GM23248 (cell line): ENCODE data around the gene URAD.

Experiments
- EZH2 ChIP-seq: fragments of 200-600 bp; sonication (generic); IDR thresholded peaks from 2 replicates; pipeline ENCODE4 v1.6.1; 2018; ENCODE audit warnings: antibody characterized with exemption, mild to moderate bottlenecking; ENCODE audit not compliant: insufficient read depth, poor library complexity, severe bottlenecking
- EZH2phosphoT487 ChIP-seq: fragments of 200-600 bp; sonication (generic); IDR thresholded peaks from 2 replicates; pipeline ENCODE4 v1.6.1; 2018; ENCODE audit warnings: antibody characterized with exemption, moderate library complexity, mild to moderate bottlenecking, low read depth; ENCODE audit not compliant: insufficient read depth

DNA sequence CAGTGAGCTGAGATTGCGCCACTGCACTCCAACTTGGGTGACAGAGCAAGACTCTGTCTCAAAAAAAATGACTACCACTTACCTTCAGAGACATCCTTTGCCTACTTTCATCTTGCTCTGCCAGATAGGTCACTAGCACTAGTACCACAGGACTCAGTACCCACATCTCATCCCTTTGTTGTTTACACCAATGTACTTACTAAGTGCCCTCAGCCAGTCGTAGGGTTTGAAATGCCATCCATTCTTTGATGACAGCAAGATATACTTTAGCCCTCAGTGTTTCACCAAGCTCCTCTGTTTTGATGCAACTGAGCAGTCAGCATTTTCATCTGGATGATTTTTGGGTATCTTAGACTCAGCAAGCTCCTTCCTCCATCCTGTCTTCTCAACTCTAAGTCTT, 6.1 kb downstream of the URAD start:
- no peak for TF ChIP-seq EZH2
- no peak for TF ChIP-seq EZH2phosphoT487
